Left renal pelvis (tissue), 4 donors: ENCODE results near the gene ADRA2C. TPM values are rescaled to one million over a fixed set of nuclear protein-coding genes. Genes with fewer than 3 reads are reported as not detected.

Source experiments
- DNase-seq, 4 donors: peaks; one replicate each; pipeline ENCODE4 v3.0.0-alpha.2; 2013; ENCODE audit warnings: low read depth in 4 of 4, low spot score in 3 of 4
- polyA plus RNA-seq, 4 donors: library from polyadenylated mRNA; unstranded; fragments of 120-200 nt; gene quantifications; one replicate each; pipeline ENCODE4 v1.2.1, GENCODE V29; 2013; ENCODE audit not compliant: insufficient read length in 4 of 4

The ADRA2C gene
- 10 to 100 TPM in 1 of 4 donors, 1 to 10 TPM in 3; 3.1 to 16.7 (median 8.1) TPM for polyA plus RNA-seq

DNA sequence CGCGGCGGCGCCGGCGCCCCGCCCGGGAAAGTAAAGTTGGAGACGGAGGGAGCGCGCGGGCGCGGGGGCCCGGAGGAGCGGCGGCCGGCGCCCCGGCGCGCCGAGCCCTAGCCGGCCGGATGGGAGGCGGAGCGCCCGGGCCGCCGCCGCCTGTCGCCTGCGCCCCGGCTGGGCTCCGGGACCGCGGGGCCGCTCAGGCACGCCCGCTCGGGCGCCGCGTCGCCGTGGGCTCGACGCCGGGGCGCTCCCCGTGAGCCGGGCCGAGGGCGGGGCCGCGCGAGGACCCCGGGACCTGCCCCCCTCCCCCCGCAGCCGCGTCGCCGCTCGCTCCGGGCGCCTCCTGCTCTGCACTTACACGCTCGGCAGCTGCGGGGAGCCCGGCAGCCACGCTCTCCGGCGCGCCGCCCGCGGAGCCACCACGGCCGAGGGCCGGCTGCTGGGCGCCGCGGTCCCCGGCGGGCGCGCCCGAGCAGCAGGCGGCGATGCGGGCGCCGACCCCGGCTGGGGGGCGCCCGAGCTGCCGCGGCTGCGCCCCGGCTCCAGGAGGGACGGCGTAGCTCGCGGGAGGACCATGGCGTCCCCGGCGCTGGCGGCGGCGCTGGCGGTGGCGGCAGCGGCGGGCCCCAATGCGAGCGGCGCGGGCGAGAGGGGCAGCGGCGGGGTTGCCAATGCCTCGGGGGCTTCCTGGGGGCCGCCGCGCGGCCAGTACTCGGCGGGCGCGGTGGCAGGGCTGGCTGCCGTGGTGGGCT, at the start of gene ADRA2C:
Gene ADRA2C (plus strand): TSS at position 350 of the 749 bp plus-strand sequence. CDS start 222 bp downstream, at position 572.
- no peak for DNase-seq

DNA sequence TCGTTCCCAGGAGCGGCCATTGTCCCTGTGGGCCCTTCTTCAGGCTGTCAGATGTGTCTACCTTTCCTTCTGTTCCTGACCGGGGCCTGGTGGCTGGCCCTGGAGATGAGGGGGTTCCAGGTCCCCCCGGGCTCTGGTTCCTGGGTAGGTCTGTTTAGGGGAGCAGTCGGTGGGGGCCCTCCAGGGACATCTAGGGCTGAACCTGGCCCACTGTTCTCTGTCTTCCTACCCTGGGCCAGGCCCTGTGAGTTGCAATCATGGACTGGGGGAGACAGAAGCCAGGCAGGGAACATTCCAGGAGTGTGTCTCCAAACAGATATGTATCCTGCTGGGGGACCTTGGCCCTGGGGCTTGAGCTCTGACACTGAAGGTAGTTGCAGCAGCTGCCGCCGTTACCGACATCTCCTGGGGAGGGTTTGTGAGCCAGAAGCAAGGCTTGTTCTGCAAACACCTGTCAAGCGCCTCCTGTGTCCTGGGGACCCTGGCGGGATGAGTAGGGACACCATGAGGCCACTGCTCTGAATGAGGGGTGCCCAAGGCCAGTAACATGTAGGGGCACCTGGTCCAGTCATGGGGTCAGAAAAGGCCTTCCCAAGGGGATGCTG, 49.5 kb upstream of the ADRA2C start:
- DNase-seq = no peak

DNA sequence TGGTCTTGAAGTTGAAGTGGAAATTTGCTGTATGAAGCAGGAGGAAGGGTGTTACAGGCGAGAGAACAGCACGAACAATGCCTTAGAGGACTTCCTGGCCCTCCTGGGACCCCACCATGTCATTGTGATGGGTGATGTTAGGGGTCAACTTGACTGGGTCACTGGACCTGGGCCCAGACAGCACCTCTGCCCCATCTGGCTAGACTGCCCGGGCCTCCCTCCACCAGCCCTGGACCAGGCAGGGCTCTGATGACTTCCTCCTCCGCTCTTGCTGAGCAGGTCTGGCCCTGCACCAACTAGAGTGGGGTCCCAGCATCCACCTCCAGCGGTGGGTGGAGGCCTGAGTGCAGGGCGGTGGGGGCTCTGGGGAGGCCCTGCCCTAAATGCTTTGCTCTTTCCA, 48.9 kb upstream of the ADRA2C start:
- no peak for DNase-seq

DNA sequence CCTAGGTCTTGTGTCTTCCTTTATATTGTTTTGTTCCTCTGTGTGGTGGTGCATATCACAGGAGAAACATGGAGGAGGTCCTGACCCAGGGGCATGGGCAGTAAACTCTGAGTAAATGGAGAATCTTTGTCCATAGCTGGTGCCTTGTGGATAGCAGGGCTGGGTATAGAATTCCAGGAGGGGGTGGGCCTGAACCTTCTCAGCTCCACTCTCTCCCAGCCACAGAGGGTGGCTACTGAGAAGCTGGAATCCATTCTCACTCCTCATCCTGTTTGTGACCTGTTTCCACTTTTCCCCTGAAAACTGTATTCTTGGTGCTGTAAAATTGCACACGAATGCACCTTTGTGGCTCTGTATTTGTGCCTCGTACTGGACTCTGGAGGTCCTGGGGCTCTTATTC, 47.7 kb upstream of the ADRA2C start:
- DNase-seq = no peak

DNA sequence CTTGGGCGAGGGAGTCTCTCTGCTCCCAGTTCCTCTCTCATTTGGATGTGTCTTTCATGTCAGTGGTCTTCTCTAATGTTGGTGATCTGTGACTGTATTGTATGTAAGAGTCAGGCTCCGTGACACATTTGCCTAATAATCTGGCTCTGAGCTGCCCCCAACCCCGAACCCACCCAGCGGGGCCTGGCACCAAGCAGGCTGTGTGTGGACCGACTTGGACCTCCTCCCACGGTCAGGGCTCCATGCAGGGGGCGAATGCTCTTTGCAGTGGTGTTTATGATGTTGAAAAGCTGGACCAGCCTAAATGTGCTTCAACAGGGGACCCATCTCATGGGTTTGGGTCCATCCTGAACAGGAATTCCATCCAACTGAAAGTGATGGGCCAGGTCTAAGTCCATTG, 47.0 kb upstream of the ADRA2C start:
- DNase-seq = no peak

DNA sequence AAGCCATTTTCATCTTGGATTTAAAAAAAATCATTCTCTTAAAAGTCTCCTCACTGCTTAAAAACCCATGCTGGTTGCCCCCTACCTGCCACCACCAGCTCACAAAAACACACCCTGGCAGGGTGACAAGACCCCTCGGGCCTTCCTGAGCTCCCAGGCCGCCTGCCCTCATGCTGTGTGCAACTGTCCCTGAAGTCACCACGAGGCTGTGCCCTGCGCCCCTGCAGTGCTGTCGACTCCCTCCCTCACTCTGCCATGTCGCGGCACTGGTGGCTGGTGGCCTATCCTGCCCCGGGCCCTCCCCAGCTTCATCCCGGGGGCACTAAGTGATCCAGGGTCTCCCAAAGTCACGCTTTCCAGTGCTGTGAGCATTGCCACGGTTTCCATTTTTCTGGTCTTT, 46.3 kb upstream of the ADRA2C start:
- no peak for DNase-seq

DNA sequence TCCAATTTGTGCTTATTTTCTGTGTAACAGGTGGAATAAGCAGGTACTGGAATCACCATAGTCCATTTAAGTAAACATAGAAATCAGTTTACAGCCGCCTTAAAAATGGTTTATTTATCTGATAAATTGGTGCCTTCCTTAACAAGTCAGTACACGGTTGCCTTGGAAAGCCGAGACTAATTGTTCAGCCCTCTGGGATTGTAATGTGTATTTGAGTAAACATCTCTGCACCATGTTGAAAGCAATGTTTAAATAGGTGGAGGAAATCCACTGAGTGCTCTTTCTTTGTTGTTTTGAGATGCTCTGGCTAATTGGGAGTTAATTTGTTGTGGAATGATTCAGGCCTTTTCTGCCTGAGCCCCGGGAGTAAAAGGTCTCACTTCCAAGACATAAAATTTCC, 45.7 kb upstream of the ADRA2C start:
- no peak for DNase-seq

DNA sequence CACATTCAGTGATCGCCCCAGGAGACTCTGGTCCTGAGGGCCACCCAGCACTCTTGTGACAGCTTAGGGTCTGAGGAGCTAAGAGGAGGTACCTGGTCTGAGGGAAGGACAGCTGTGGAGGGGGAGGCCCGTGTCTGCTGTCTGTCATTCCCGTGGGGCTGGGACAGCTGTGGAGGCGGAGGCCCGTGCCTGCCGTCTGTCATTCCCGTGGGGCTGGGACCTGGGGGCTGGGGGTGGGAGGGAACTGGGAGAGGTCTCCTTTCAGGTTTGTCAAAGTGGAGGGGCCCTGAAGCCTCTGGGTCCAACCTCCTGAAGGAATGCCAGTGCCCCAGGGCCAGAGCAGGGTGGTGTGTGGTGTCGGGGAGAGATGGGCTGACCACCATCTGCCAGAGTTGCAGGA, 45.0 kb upstream of the ADRA2C start:
- no peak for DNase-seq

DNA sequence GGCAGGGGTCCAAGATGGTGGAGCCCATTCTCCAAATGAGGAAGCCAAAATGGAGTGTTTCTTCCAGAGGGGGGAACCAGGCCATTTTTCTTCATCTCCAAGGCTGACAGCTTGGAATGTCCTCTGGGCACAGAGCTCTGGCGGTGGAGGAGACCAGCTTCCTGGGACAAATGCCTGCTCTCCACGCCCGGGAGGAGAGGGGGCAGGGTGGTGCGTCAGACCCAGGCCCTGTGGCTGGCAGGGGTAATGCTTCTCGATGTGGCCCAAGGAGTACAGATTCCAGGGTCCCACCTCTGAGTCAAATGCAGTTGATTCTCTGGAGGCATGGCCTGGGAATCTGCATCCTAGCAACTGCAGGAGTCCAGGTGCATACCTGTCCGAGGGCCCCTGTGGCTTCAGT, 44.6 kb upstream of the ADRA2C start:
- DNase-seq = no peak

DNA sequence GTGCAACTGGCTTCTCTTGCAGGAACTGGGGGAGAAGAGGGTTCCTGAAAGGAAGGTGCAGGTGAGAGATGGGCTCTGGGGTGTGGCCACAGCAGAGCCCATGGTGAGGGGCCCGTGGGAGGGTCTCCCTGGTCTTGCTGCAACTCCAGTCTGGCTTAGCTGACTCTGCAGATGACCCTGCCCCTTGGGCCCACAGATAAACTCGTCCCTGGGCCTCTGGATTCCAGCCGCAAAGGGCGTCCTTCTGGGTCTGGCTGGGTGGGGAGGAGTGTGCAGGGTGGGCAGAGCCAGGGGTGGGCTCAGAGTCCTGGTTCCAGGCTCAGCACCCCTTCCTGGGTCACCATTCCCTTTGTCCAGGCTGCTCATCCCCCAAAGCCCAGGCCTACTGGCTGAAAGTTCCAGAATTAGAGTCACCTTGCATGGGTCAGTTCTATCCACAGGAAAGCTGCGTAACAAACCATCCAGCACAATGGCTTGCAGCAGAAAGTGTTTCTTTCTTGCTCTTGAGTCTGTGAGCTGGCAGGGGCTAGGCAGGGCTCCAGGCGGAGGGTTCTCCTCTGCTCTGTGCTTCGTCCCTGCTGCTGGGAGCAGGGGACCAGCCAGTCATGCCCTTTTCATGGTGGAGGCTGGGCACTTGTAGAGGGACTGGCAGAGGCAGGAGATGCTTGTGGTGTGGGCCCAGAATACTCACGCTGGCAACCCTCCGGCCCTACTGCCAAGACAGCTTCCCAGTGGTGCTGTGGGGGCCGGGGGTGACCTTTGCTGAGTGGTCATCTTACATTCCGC, 43.5 kb upstream of the ADRA2C start:
- no peak for DNase-seq

DNA sequence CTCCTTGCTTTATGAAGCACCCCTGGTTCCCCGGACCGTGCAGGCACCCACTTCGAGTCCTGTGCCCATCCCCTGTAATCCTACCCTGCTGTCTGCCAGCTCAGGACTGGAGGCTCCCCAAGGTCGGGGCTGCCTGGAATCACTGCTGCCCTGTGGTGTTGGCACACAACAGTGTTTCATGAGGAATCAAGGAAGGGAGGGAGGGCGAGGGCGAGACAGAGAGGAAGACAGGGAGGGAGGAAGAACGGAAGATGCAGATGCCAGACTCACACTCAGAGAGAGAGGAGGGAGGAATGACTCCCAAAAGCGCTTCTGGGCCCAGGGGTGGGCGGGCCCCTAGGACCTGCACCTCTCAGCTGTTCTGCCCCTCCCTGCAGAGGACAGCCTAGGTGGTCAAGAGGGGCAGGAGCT, 42.9 kb upstream of the ADRA2C start:
- DNase-seq = no peak

DNA sequence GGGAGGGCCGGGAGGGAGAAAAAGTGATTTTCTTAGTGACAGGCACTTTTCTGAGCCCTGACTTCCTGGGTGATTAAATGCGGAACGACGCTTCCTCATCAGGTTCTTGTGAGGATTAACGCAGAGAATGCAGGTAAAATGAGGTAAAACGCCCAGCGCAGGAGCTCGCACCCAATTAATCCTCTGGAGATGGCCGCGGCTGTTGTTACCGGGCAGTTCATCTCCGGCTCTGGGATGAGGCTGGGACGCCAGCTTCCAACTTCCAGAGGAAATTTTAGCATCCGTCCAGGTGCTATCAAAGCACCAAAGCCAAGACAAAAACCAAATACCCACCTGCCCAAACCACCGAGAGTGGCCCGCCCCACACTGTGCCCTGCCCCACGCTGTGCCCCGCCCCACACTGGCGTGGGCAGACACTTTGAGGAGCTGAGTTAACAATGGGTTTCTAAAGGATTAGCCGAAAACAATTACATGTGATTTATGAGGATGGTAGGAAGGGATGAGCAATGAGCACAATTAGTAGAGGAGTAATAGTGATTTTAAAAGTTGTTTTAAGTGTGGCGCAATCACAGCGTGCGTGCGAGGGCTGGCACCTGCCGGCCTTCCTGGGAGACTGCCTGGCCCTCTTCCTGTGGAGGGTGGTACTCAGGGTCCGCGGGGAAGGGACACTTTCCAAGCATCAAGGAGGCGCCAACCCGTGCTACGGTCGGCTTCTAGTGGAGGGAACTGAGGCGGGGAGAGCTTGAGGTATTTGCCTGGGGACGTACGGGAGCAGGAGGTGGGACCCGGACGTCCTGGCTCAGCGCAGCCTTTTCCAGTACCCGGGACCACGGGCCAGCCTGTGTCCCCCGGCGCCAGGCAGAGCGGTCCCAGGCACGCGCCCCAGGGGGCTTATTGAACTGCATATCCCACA, 41.6 kb upstream of the ADRA2C start:
- DNase-seq = no peak

DNA sequence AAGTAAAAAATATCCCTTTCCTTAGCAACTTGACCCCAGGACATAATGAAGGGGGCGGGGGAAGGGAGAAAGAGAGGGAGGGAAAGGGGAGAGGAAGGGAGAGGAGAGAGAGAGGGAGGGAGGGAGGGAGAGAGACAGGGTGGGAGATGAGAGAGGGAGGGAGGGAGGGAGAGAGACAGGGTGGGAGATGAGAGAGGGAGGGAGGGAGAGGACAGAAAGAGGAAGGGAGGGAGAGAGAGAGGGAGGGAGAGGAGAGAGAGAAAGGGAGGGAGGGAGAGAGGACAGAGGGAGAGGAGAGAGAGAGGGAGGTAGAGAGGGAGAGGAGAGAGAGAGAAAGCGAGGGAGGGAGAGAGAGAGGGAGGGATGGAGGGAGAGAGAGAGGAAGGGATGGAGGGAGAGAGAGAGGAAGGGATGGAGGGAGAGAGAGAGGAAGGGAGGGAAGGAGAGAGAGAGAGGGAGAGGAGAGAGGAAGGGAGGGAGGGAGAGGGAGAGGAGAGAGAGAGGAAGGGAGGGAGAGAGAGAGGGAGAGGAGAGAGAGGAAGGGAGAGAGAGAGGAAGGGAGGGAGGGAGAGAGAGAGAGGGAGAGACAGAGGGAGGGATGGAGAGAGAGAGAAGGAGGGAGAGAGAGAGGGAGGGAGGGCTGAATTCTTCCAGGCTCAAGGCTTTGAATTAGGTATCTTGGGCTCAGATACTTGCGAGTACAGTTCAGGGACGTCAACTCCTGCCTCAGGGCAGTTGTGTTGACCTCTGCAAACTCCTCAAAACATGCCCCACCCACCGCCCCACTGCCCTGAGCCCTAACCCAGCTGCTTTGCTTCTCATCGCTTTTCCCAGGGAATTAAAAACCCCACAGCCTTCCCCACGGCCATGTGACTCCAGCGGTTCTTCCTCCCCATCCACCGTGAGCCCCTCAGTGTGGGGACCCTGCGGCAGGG, 40.0 kb upstream of the ADRA2C start:
- no peak for DNase-seq

DNA sequence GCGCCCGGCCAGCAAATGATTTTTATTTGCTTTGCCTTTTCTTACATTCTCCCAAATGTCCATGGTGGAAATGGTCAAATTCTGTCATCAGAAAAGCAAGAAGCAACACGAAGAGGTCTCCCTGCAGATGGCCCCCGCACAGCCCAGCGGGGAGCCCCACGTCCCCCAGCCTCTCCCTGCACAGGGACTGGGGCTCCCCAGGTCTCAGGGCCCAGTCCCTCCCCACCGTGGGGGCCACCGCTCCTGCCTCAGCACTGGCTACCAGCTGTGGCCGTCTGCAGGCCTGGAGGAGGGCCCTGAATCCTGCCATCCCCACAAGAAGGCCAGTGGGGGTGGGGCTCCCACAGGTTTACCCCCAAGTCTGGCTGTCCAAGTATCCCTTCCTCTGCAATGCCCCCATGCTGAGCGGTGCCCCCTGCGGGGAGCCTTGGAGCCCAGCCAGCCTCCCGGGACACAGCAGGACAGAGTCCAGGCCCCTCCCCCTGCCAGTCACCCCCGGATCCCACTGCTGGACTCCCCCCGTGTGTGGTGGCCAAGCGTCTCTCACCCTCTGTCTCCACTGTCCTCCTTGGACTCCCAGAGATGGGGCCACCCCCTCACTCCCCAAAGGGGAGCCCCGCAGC, 38.2 kb upstream of the ADRA2C start:
- no peak for DNase-seq

DNA sequence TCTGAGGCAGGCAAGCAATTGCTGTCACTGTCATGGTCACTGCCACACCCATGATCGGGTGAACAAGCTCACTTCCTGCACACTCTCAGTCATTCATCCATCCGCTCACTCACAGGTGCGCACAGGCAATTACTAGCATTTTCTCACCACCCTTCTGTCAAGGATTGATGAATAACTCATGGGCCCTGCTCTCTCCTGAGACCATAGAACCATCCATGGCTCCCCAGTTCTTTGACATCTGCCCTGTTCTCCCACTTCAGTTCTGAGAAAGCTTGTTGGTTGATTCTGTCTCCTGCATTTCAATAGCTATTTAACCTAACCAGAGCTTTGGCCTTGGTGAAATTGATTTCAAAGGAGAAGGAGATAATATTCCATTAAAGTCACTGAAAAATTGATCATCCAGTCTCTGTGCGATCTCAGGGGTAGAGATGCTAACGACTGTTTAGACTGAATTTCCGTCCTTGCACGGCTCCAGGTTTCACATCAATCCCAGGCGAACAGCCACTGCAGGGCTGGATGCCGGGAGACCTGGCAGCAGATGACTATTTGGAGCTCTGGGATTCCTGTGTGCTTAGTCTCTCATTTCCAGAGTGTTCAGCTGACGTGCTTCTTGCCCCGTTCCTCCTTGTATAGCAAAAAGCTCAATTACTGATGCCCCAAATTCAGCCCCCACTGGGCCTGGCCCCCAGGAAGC, 36.9 kb upstream of the ADRA2C start:
- no peak for DNase-seq

DNA sequence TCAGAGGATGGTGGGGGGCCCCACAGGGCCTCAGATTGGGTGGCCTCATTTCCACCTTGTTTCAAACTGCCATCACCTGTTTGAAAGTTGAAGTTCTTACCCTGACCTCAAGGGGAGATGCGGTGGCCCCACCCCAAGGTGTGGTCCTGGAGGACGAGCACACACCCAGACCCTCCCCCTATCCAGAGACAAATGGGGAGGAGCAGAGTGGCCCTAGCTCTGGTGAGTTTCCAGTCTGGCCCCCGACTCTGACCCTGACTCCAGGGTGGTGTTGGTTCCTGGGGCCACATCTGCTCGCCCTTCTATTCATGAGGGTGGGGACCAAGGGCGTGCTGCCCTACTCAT, 36.3 kb upstream of the ADRA2C start:
- DNase-seq = no peak

DNA sequence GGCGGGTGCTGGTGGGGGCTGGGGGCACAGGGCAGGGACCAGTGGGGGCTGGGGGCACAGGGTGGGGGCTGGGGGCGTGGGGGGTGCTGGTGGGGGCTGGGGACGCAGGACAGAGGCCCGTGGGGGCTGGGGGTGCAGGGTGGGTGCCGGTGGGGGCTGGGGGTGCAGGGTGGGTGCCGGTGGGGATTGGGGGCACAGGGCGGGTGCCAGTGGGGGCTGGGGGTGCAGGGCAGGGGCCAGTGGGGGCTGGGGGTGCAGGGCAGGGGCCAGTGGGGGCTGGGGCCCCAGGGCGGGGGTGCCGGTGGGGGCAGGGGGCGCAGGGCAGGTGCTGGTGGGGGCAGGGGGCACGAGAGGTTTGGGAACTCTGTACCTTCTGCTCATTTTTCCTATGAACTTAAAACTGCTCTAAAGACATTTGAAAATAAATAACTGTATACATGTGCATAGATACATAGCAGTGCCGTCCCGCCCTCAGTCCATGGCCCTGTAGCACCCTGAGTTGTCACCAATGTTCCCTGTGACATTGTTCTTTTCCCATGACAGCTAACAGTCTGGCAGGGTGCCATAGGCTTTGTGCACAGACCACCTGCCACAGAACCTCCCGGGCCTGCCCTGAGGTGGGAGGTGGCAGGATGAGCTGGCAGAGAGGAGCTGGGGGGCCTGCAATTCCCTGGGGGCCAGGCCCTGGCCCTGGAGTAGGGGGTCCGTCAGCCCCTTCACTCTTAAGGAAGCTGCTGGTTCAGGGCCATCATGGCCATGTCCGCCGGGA, 35.6 kb upstream of the ADRA2C start:
- DNase-seq = no peak
